Fibroblast of lung (primary cell): ENCODE results near the gene URAD. TPM values are rescaled to one million over a fixed set of nuclear protein-coding genes. Genes with fewer than 3 reads are reported as not detected.

Source experiments
- DNase-seq, 2 donors: peaks; one replicate each; pipeline versions ENCODE4 v3.0.0 to v3.0.0-alpha.2; 2010; ENCODE audit warnings: low read depth in 2 of 2
- H2AFZ ChIP-seq: 2 replicates; pipeline ENCODE4 v1.5.1; 2012; ENCODE audit warnings: low read length, control low read depth, inconsistent platforms
- H3K27ac ChIP-seq: 2 replicates; pipeline ENCODE4 v1.5.1; 2011; ENCODE audit warnings: low read length, control low read depth; ENCODE audit not compliant: insufficient read depth
- H3K27me3 ChIP-seq: 2 replicates; pipeline ENCODE4 v1.5.1; 2011; ENCODE audit warnings: mild to moderate bottlenecking, low read length; ENCODE audit not compliant: control insufficient read depth, insufficient read depth
- H3K36me3 ChIP-seq: 2 replicates; pipeline ENCODE4 v1.5.1; 2011; ENCODE audit warnings: low read length; ENCODE audit not compliant: control insufficient read depth, insufficient read depth
- H3K4me1 ChIP-seq: 2 replicates; pipeline ENCODE4 v1.5.1; 2011; ENCODE audit warnings: low read length; ENCODE audit not compliant: control insufficient read depth, insufficient read depth; ENCODE audit errors: extremely low read depth
- H3K4me2 ChIP-seq: 2 replicates; pipeline ENCODE4 v1.5.1; 2011; ENCODE audit warnings: low read length, control low read depth; ENCODE audit not compliant: insufficient read depth; ENCODE audit errors: extremely low read depth
- H3K4me3 ChIP-seq, 4 experiments: fragments of 200-600 bp in 1 of 4; sonication (generic) in 1 of 4; replicated peaks in 1 of 4; 2 replicates each; pipeline ENCODE4 v1.5.1; 2011 to 2016; ENCODE audit warnings: low read length in 4 of 4, low read depth in 3 of 4, mild to moderate bottlenecking in 3 of 4, control low read depth in 2 of 4, inconsistent platforms in 1 of 4, mixed read lengths in 1 of 4; ENCODE audit not compliant: insufficient read depth in 1 of 4; ENCODE audit errors: control extremely low read depth in 1 of 4
- H3K79me2 ChIP-seq: 2 replicates; pipeline ENCODE4 v1.5.1; 2012; ENCODE audit warnings: mild to moderate bottlenecking, low read length, inconsistent platforms; ENCODE audit not compliant: control insufficient read depth, insufficient read depth
- H3K9ac ChIP-seq: 2 replicates; pipeline ENCODE4 v1.5.1; 2011; ENCODE audit warnings: mild to moderate bottlenecking, low read length, control low read depth; ENCODE audit not compliant: insufficient read depth
- H3K9me3 ChIP-seq: 2 replicates; pipeline ENCODE4 v1.5.1; 2012; ENCODE audit warnings: low read depth, low read length; ENCODE audit not compliant: control insufficient read depth, insufficient read depth
- H4K20me1 ChIP-seq: 2 replicates; pipeline ENCODE4 v1.5.1; 2011; ENCODE audit warnings: low read length; ENCODE audit not compliant: control insufficient read depth, insufficient read depth; ENCODE audit errors: extremely low read depth
- CTCF ChIP-seq, 2 donors: IDR thresholded peaks in 1 of 2; conservative IDR thresholded peaks in 1 of 2; 1 replicate in 1 of 2; 2 replicates in 1 of 2; pipeline ENCODE4 v1.5.1; 2011 to 2012; ENCODE audit warnings: low read length in 2 of 2, control low read depth in 1 of 2, inconsistent platforms in 1 of 2, low read depth in 1 of 2, mild to moderate bottlenecking in 1 of 2
- EZH2 ChIP-seq: IDR thresholded peaks from 2 replicates; pipeline ENCODE4 v1.5.1; 2012; ENCODE audit warnings: low read length, control low read depth, mild to moderate bottlenecking; ENCODE audit errors: missing control alignments
- polyA plus RNA-seq, 2 donors: library from polyadenylated mRNA; depleted of rRNA in 1 of 2; stranded (reverse) in 1 of 2; unstranded in 1 of 2; fragments of >200 nt; gene quantifications; 2 replicates each; pipeline ENCODE4 v1.2.1, GENCODE V29; 2011 to 2012; ENCODE audit warnings: missing spikeins in 1 of 2
- total RNA-seq: library from RNA; depleted of rRNA; stranded (reverse); fragments of >200 nt; gene quantifications from 2 replicates; pipeline ENCODE4 v1.2.1, GENCODE V29; 2014

URAD gene
- total and polyA plus RNA-seq, 2 donors (not counting 1 experiment from before 2014, with no cell fraction given): not detected

GRCh38 chr13:27977476-27978300 lies 10.8 kb downstream of the URAD start:
- Histone ChIP-seq H3K4me2 (no peak overlapping the region), H4K20me1 (no peaks in the 10 kb centered on the region)
- no peak for TF ChIP-seq EZH2
- no peak for TF ChIP-seq CTCF (conservative IDR thresholded peaks at IDR 0.05 in 1 of 2, IDR thresholded peaks at IDR 0.05 in 1 of 2; ENCODE audit: low read depth in 1 of 2, low read length in 2 of 2)

GRCh38 chr13:27976362-27977091 lies 12.0 kb downstream of the URAD start:
- H4K20me1 ChIP-seq: no peaks in the 10 kb centered on the region
- no peak overlapping the region for H3K4me3 ChIP-seq
- no peaks in the 10 kb centered on the region for H3K79me2 ChIP-seq
- H3K9me3 ChIP-seq: no peaks in the 10 kb centered on the region
- TF ChIP-seq EZH2 (peak; percentile 45), CTCF (conservative IDR thresholded peaks at IDR 0.05 in 1 of 2, IDR thresholded peaks at IDR 0.05 in 1 of 2; ENCODE audit: low read depth in 1 of 2, low read length in 2 of 2) (no peak)
- no peak overlapping the region for H2AFZ ChIP-seq
- no peak overlapping the region for H3K9ac ChIP-seq
- no peak overlapping the region for H3K4me2 ChIP-seq
- H3K27ac ChIP-seq: no peak overlapping the region
- no peaks in the 10 kb centered on the region for H3K36me3 ChIP-seq
- H3K27me3 ChIP-seq: peaks cover 65% of the 10 kb centered on the region
- no peaks in the 10 kb centered on the region for H3K4me1 ChIP-seq
- DNase-seq: no peak

More at GRCh38 chr13:27977476-27978300, 10.8 kb downstream of the URAD start:
- no peak overlapping the region for H3K9ac ChIP-seq
- H3K79me2 ChIP-seq: no peaks in the 10 kb centered on the region
- DNase-seq: no peak
- H3K4me3 ChIP-seq: no peak overlapping the region
- no peaks in the 10 kb centered on the region for H3K4me1 ChIP-seq
- no peak overlapping the region for H2AFZ ChIP-seq
- H3K9me3 ChIP-seq: no peaks in the 10 kb centered on the region
- no peak overlapping the region for H3K27ac ChIP-seq
- no peaks in the 10 kb centered on the region for H3K36me3 ChIP-seq
- peaks cover 73% of the 10 kb centered on the region for H3K27me3 ChIP-seq

GRCh38 chr13:27975564-27976361 lies 12.7 kb downstream of the URAD start:
- Histone ChIP-seq H3K27me3 (peaks cover 64% of the 10 kb centered on the region), H4K20me1 (no peaks in the 10 kb centered on the region), H3K9ac (no peak overlapping the region), H2AFZ (no peak overlapping the region), H3K27ac (no peak overlapping the region), H3K4me3 (no peak overlapping the region), H3K4me2 (no peak overlapping the region), H3K36me3 (no peaks in the 10 kb centered on the region), H3K9me3 (no peaks in the 10 kb centered on the region), H3K4me1 (no peaks in the 10 kb centered on the region), H3K79me2 (no peaks in the 10 kb centered on the region)
- no peak for DNase-seq
- TF ChIP-seq EZH2: peak; percentile 68
- no peak for TF ChIP-seq CTCF (conservative IDR thresholded peaks at IDR 0.05 in 1 of 2, IDR thresholded peaks at IDR 0.05 in 1 of 2; ENCODE audit: low read depth in 1 of 2, low read length in 2 of 2)
